ENCODE results near the gene TYMP.
A peak's percentile ranks its signal among the peaks of the same experiment; 100 is the strongest.

TYMP gene

GRCh38 chr22:50529897-50530579 is at the start of gene TYMP:
Gene TYMP (minus strand): TSS chr22:50530012. CDS start chr22:50529709, 303 bp downstream.
- Histone ChIP-seq H3K79me2 (ENCODE audit: insufficient read depth, low read length) (peaks cover under 1% of the 10 kb centered on the region; the same call in 1 of the 2 replicates), H2AFZ (ENCODE audit: low read depth, low read length, severe bottlenecking) (peak within 1 kb of the TSS; percentile 24), H3K9me2 (replicated peaks; ENCODE audit: insufficient read depth, low read length) (no peaks in the 10 kb centered on the region), H3K36me3 (ENCODE audit: low read length) (no peaks in the 10 kb centered on the region), H3K4me3 (ENCODE audit: insufficient read depth, low read length, poor library complexity, severe bottlenecking) (peak within 1 kb of the TSS; percentile 51), H4K20me1 (ENCODE audit: low read depth, low read length) (no peaks in the 10 kb centered on the region), H3K9me3 (ENCODE audit: insufficient read depth, low read length) (no peaks in the 10 kb centered on the region), H3K4me2 (ENCODE audit: low read depth, low read length, poor library complexity, severe bottlenecking) (peak within 1 kb of the TSS; percentile 61), H3F3A (ENCODE audit: insufficient read depth) (peaks cover 17% of the 10 kb centered on the region), H3K9ac (ENCODE audit: low read length) (peak within 1 kb of the TSS; percentile 62), H3K27ac (ENCODE audit: low read depth, low read length) (peak within 1 kb of the TSS; percentile 38), H3K27me3 (ENCODE audit: low read length) (no peaks in the 10 kb centered on the region)
- TF ChIP-seq EZH2phosphoT487 (conservative IDR thresholded peaks at IDR 0.05; ENCODE audit: low read length) (no peak), CTCF (IDR thresholded peaks at IDR 0.05; ENCODE audit: insufficient read depth, low read length, poor library complexity, severe bottlenecking) (no peak)

- no peak overlapping the region for H3K9ac ChIP-seq (ENCODE audit: low read length)
- H2AFZ ChIP-seq (ENCODE audit: low read depth, low read length, severe bottlenecking), result no peak overlapping the region
- peaks cover 8% of the 10 kb centered on the region for H3K79me2 ChIP-seq (ENCODE audit: insufficient read depth, low read length)
- H3F3A ChIP-seq (ENCODE audit: insufficient read depth), result no peaks in the 10 kb centered on the region
- H4K20me1 ChIP-seq (ENCODE audit: low read depth, low read length), result no peaks in the 10 kb centered on the region; the same call in 1 of the 2 replicates
- H3K36me3 ChIP-seq (ENCODE audit: low read length), result no peaks in the 10 kb centered on the region
- H3K4me2 ChIP-seq (ENCODE audit: low read depth, low read length, poor library complexity, severe bottlenecking), result no peak overlapping the region
- no peaks in the 10 kb centered on the region for H3K9me3 ChIP-seq (ENCODE audit: insufficient read depth, low read length)
- H3K27me3 ChIP-seq (ENCODE audit: low read length), result no peaks in the 10 kb centered on the region
- H3K4me3 ChIP-seq (ENCODE audit: insufficient read depth, low read length, poor library complexity, severe bottlenecking), result no peak overlapping the region
- H3K9me2 ChIP-seq (replicated peaks; ENCODE audit: insufficient read depth, low read length), result no peaks in the 10 kb centered on the region
- H3K27ac ChIP-seq (ENCODE audit: low read depth, low read length), result no peak overlapping the region
- TF ChIP-seq CTCF (IDR thresholded peaks at IDR 0.05; ENCODE audit: insufficient read depth, low read length, poor library complexity, severe bottlenecking) (no peak), EZH2phosphoT487 (conservative IDR thresholded peaks at IDR 0.05; ENCODE audit: low read length) (no peak)
Observed at GRCh38 chr22:50578776-50579310, 49.0 kb upstream of the TYMP start.

- H3K79me2 ChIP-seq (ENCODE audit: insufficient read depth, low read length), result peaks cover 8% of the 10 kb centered on the region
- no peaks in the 10 kb centered on the region for H3F3A ChIP-seq (ENCODE audit: insufficient read depth)
- H3K27ac ChIP-seq (ENCODE audit: low read depth, low read length), result no peak within 1 kb of the TSS
- no peak within 1 kb of the TSS for H3K4me2 ChIP-seq (ENCODE audit: low read depth, low read length, poor library complexity, severe bottlenecking)
- H3K4me3 ChIP-seq (ENCODE audit: insufficient read depth, low read length, poor library complexity, severe bottlenecking), result no peak within 1 kb of the TSS
- H3K9me3 ChIP-seq (ENCODE audit: insufficient read depth, low read length), result no peaks in the 10 kb centered on the region
- H2AFZ ChIP-seq (ENCODE audit: low read depth, low read length, severe bottlenecking), result no peak within 1 kb of the TSS
- H3K9ac ChIP-seq (ENCODE audit: low read length), result no peak within 1 kb of the TSS
- no peaks in the 10 kb centered on the region for H3K9me2 ChIP-seq (replicated peaks; ENCODE audit: insufficient read depth, low read length)
- TF ChIP-seq CTCF (IDR thresholded peaks at IDR 0.05; ENCODE audit: insufficient read depth, low read length, poor library complexity, severe bottlenecking) (no peak), EZH2phosphoT487 (conservative IDR thresholded peaks at IDR 0.05; ENCODE audit: low read length) (no peak)
- H4K20me1 ChIP-seq (ENCODE audit: low read depth, low read length), result no peaks in the 10 kb centered on the region; the same call in 1 of the 2 replicates
- no peaks in the 10 kb centered on the region for H3K27me3 ChIP-seq (ENCODE audit: low read length)
- no peaks in the 10 kb centered on the region for H3K36me3 ChIP-seq (ENCODE audit: low read length)
Observed at GRCh38 chr22:50577987-50578775, 48.4 kb upstream of the TYMP start, which contains the start of gene CPT1B. Gene CPT1B (minus strand): TSS chr22:50578427. CDS start chr22:50577915, 512 bp downstream.
